Erythroblast (primary cell): Measurements from ENCODE around the gene TRPV4.

ENCODE experiments used
- DNase-seq, 2 experiments: peaks; one replicate each; lab custom pipeline; 2025; lab: John Stamatoyannopoulos, UW
- GATA1 ChIP-seq: IDR thresholded peaks from 2 replicates; pipeline ENCODE4 v1.6.1; 2011; ENCODE audit warnings: low read depth, mild to moderate bottlenecking, control low read depth, low read length, moderate library complexity
- POLR2A ChIP-seq: IDR thresholded peaks from 2 replicates; pipeline ENCODE4 v1.6.1; 2011; ENCODE audit warnings: mild to moderate bottlenecking, low read length

The TRPV4 gene

DNA sequence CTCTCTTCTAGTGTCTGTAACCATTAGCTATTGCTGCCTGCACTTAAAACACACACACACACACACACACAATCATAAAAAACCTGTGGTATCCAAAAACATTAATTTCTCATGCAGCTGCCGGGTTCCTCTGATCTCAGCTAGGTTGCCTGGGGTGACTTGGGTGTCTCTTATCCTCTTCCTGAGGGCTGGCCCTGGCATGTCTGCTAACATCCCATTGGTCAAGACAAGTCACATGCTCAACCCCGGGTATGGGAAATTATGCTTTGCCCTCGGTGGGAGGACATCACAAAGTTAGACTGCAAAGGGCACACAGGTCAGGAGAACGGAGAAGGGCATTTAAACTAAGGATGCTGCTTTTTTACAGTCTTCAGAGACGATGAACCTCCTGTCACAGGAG is 55.7 kb downstream of the TRPV4 start:
- TF ChIP-seq GATA1 (no peak), POLR2A (no peak)
- DNase-seq = peak; percentile 48 to 57

DNA sequence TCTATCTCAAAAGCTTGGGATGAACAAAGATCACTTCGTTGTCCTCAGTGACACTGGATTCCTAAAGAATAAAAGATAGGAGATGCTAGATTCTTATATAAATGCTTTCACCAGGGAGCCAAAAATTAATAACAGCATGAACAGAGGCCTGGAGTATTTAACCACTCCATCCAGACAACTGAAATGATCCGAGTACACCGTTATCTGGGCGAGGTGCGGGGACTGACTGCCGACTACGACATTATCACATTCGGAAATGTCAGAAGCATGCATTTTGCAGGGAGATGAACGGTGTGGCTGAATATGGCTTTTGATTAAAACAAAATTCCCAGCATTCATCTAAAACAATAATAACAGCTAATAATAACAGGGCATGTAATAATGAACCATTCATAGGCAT is 56.6 kb downstream of the TRPV4 start:
- TF ChIP-seq POLR2A (no peak), GATA1 (no peak)
- no peak for DNase-seq

DNA sequence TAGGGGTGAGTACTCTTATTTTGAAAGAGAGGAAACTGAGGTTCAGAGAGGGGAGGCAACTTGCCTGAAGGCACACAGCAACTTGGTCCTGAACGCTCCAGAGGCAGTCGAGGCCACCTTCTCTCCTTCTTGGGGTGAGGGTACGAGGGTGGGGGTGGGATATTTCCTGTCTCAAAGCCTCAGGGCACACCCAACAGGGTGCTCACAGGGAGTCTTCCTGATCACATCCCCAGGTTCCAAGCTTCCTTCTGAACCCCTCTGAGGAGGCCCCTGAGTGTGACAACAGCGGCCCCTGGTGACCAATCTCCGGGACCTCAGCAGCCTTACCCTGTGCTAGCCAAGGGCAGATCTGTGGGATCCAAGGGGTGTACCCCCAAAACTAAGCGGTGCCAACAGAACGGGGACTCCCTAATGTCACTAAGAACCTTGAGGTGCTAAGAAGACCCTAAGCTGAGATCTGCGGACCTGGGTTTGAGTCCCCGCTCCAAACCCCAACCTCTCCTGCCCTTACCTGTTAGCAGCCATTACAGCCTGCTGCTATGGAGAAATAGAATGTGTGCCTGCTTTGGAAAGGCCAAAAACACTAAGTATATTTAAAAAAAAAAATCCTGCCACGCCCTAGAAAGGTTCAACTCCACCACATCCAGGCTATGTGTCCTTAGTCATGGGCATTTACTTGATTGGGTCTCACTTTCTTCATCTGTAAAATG is 57.9 kb downstream of the TRPV4 start:
- TF ChIP-seq GATA1 = no peak
- TF ChIP-seq POLR2A = no peak
- peak; percentile 76 to 87 for DNase-seq

DNA sequence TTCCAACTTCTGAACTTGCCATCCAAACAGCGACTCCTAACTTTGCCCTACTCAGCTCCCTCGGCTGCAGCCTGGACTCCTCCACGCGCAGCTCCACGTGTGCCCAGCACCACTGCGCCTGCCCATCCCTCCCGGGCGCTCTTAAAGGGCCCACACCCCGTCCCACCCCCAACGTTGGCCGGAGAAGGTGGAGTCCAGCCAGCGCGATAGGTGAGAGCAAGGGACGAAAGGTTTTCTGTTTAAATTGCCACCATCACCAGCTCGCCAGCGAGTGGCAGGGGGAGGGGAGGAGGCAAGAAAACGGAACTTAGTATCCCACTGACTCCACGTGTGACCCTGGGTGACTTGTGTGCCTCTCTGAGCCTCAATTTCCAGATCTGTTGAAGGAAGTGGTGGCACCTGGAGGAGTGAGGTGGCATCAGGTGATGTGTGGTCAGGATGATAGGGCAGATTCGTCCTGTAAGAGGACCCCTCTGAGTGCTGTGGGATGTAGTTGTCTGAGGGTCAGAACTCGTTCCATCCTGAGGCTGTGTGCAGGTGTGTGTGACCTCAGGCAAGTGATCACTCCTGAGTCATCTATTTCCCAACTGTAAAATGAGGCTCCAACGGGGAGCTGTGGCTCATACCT is 59.7 kb downstream of the TRPV4 start:
- DNase-seq = peak; percentile 29 to 38
- no peak for TF ChIP-seq POLR2A
- TF ChIP-seq GATA1 = no peak

DNA sequence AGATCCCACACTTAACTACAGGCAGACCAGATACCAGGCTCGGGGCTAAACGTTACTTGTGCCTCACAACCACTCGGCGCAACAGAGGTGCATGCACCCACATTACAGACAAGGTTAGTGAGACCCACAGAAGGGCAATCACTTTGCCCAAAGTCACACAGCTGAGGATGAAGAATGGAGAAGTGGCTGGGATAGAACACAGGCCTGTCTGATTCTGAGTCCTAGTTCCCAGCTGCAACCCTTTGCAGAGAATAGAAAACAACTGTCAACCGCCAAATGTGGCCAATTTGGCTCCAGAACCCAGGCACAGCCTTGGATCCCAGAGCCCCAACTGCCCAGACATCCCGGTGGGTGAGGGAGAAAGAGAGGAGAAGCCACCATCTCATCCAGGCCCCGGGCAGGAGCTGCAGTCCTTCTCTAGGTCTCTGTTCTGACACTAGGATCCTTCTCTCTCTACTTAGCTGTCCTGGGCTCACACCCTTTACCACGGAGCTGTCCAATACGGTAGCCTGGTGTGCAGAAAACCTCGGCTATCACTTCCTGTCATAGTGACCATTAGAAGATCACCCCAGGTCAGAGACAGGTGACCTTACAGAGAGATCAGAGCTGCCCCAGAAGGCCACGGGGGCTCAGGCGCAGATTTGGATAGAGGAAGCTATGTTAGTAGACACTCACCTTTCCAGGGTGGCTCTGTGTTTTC is 60.4 kb downstream of the TRPV4 start:
- no peak for TF ChIP-seq GATA1
- TF ChIP-seq POLR2A = no peak
- no peak for DNase-seq

DNA sequence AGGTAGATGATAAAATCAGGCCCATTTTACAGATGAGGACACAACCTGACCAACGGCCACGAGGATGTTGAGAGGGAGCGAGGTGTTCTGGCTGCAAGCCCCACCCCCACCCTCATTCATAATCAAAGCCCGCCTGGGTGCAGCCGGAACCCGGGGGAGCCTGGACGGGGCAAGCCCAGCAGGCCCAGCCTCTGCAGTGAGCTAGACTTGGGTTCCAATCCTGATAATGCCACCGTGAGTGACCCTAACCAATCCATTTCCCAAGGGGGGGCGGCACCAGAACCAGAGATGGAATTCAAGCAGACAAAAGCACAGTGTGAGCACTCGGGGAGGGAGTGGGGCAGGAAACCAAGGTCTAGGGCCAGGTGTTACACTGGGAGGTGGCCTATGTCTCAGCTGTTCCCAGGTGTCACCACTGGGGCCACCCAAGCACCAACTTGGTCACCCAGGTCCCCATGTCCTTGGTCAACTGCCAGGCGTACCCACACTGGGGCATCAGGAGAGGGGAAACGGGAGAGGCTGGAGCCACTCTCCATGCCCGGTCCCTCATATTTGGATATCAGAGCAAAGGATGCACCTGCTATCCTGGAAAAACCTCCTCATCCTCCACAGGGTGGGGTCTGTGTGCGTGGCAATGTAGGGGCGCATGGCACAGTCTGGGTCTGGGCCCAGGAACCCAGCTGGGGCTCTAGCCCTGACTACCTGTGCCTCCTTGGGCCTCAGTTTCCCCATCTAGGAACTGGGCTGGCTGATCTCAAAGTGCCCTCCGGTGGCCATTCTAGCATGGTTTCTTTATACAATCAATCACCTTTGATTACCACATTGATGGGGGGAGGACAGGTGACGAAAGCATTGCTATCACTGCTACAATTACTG is 61.2 kb downstream of the TRPV4 start:
- no peak for TF ChIP-seq POLR2A
- no peak for TF ChIP-seq GATA1
- no peak for DNase-seq

DNA sequence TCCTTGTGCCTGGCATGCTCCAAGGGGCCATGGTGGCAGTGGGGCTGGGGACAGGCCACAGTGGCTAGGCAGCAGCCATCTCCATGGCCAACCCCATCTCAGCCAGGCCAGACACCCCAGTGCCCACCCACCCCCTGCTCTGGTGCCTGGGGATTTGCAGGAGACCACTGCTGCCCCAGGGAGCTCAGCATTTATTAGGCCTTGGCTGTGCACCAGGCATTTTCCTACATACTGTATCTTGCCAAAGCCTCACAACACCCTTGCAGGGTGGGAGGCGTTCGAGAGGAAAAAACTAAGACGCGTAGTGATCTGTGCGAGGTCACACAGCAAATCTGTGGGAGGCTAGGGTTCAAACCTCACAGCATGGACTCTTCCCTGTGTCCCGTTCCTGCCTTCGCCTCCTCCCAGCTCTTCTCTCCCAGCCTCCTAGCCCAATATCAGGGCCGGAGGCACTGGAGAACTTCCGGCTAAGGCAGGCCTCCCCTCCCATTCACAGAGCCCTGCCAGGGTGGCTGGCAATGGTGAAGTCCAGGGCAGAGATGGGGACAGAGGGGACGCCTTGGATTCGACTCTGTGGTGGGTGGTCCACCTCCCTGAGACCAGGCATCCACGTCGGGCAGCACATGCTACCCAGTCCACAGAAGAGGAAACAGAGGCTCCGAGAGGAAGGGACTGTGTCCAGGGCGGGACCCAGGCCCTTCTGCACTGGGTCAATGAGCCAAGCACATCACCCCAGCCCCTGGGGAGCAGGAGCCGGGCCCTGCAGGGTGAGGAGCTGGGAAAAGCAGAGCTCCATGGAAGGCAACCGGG is 62.1 kb downstream of the TRPV4 start:
- DNase-seq = no peak
- TF ChIP-seq GATA1 = no peak
- no peak for TF ChIP-seq POLR2A

DNA sequence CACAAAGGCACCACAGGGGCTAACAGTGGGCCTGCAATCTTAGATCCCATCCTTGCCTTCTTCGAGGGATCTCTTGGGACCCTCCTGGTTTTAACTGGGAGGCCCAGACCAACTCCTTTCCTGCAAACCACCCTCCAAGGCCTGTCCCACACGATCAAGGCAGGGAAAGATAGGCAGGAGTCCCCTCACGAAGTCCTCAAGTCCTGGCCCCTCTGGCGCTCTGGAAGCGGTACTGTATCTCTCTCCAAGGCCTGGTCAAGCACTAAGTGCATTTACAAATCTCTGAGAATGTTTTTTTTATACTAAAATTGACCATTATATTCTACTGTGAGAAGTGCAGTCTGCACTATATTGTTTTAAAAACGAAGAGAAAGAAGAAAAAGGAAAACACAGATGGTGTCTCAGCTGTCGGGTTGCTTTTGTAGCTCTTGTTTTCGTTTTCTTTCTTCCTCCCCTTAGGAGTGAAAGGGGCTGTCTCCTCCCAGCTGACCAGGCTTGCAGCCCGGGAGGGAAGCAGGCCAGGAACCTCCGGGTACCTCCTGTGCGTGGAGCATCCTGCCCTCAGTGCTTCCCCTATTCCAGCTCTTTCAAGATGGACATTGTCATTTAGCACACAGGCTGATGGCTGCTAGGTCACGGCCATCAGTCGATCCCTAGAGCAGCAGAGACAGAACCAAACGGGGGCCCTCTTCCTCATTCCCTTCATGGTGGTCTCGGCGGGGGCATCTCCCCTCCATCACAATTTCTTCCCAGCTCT is 62.9 kb downstream of the TRPV4 start:
- TF ChIP-seq GATA1 = no peak
- no peak for TF ChIP-seq POLR2A

DNA sequence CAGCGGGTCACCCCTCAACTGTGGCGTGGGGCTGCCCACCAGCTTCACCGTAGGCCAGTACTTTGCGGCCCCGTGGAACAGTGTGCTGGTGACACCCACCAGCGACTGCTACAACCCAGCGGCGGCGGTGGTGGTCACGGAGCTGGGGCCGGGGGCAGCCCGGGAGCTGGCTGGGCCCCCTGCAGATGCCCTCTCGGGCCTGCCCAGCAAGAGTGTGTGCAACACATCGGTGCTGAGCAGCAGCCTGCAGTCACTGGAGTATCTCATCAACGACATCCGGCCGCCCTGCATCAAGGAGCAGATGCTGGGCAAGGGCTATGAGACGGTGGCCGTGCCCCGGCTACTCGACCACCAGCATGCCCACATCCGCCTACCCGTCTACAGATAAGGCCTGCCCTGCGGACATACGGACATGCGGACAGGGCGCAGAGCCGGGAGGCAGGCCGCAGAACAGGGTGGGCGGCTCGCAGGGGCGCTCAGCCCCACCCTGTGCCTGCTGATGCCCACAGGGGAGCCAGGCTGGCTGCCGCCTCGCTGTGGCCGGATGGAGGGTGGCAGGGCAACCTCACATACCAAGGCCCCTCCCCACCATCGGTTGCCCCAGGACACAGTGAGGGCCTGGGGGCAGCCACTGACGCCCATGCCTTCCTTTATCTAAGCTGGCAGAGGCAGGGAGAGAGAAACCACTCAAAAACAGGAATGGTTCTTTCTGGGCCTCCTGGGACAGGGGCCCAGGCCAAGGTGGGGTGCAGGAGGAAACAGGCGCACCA is 64.1 kb downstream of the TRPV4 start:
- no peak for TF ChIP-seq GATA1
- no peak for TF ChIP-seq POLR2A
- no peak for DNase-seq

More for the DNA sequence above, 62.9 kb downstream of the TRPV4 start:
- DNase-seq = no peak

DNA sequence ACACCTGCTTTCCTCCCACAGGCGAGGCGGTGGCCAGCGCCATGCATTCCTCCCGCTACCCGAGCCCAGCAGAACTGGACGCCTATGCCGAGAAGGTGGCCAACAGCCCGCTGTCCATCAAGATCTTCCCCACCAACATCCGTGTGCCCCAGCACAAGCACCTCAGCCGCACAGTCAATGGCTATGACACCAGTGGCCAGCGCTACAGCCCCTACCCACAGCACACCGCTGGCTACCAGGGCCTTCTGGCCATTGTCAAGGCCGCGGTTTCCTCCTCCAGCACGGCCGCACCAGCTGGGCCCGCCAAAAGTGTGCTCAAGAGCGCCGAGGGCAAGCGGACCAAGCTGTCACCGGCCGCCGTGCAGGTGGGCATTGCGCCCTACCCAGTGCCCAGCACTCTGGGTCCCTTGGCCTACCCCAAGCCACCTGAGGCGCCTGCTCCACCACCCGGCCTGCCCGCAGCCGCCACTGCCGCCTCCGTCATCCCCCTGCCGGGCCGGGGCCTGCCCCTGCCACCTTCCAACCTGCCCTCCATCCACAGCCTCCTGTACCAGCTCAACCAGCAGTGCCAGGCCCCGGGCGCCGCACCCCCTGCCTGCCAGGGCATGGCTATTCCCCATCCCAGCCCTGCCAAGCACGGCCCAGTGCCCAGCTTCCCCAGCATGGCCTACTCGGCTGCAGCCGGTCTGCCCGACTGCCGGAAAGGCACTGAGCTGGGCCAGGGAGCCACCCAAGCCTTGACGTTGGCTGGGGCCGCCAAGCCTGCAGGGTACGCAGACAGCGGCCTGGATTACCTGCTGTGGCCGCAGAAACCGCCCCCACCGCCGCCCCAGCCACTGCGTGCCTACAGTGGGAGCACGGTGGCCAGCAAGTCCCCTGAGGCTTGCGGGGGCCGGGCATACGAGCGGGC is 65.0 kb downstream of the TRPV4 start:
- TF ChIP-seq POLR2A (no peak), GATA1 (no peak)
- no peak for DNase-seq
